GM18873 (cell line): ENCODE data around the gene VPS51.

Experiments used
- ATAC-seq: cut with Tn5 transposase; IDR thresholded peaks from one replicate; pipeline ENCODE4 v1.9.1; 2021; ENCODE audit warnings: mild to moderate bottlenecking, moderate library complexity, moderate number of reproducible peaks; ENCODE audit not compliant: unreplicated experiment, low FRiP score

VPS51 gene

DNA sequence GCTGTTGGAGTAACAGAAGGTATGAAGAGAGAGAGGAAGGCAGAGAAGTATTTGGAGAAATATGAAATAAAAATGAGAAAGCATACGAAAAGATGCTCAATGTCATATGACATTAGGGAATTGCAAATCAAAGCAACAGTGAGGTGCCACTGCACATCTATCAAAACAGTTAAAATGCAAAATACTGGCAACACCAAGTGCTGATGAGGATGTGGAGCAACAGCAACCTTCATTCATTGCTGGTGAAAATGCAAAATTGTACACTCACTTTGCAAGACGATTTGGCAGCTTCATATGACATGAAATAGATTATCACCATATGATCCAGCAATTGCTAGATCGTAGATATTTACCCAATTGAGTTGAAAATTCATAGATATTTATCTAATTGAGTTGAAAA, 64.6 kb downstream of the VPS51 start:
- no peak for ATAC-seq
